Stomach (tissue), 9 donors: ENCODE measurements around the gene COG7. TPM values are rescaled to one million over a fixed set of nuclear protein-coding genes. Genes with fewer than 3 reads are reported as not detected.
"Not testable (repeated sequence)": the region's sequence is repeated elsewhere in the genome, so short reads cannot be mapped to it uniquely, and the experiment has no call there.

ENCODE experiments used
- DNase-seq, 2 donors: peaks; one replicate each; pipeline versions ENCODE4 v3.0.0 to v3.0.0-alpha.2; 2013 to 2019
- H3K27ac ChIP-seq, 5 donors: fragments of 200-600 bp in 4 of 5; sonication (generic) in 4 of 5; one replicate each; pipeline ENCODE4 v1.5.1; 2013 to 2019; ENCODE audit warnings: mild to moderate bottlenecking in 1 of 5, moderate library complexity in 1 of 5
- H3K27me3 ChIP-seq, 3 donors: fragments of 200-600 bp; sonication (generic); one replicate each; pipeline ENCODE4 v1.5.1; 2017 to 2019; ENCODE audit warnings: mixed run types in 1 of 3
- H3K36me3 ChIP-seq, 4 donors: fragments of 200-600 bp; sonication (generic); 1 replicate in 3 of 4; 2 replicates in 1 of 4; pipeline ENCODE4 v1.5.1; 2016 to 2019
- H3K4me1 ChIP-seq, 4 donors: fragments of 200-600 bp; sonication (generic); one replicate each; pipeline ENCODE4 v1.5.1; 2016 to 2019
- H3K4me3 ChIP-seq, 4 donors: fragments of 200-600 bp; sonication (generic) in 3 of 4; one replicate each; pipeline ENCODE4 v1.5.1; 2016 to 2019; ENCODE audit warnings: mild to moderate bottlenecking in 1 of 4
- H3K9me3 ChIP-seq, 4 donors: fragments of 200-600 bp; sonication (generic); one replicate each; pipeline ENCODE4 v1.5.1; 2016 to 2019
- CTCF ChIP-seq, 7 experiments: fragments of 450-650 bp in 4 of 7; fragments of 200-600 bp in 3 of 7; sonication (generic) in 3 of 7; IDR thresholded peaks; one replicate each; pipeline ENCODE4 v1.5.1; 2016 to 2019; ENCODE audit warnings: antibody characterized with exemption in 7 of 7, control low read depth in 2 of 7, mild to moderate bottlenecking in 1 of 7
- EP300 ChIP-seq: sonication (generic); formaldehyde crosslinking; IDR thresholded peaks from one replicate; pipeline ENCODE4 v1.6.1; 2017; ENCODE audit warnings: antibody characterized with exemption
- POLR2A ChIP-seq, 4 donors: fragments of 450-650 bp; IDR thresholded peaks; one replicate each; pipeline ENCODE4 v1.6.1; 2016; ENCODE audit warnings: antibody characterized with exemption in 4 of 4, control low read depth in 2 of 4, mild to moderate bottlenecking in 1 of 4, moderate library complexity in 1 of 4
- POLR2AphosphoS5 ChIP-seq, 3 donors: sonication (generic); formaldehyde crosslinking; IDR thresholded peaks; one replicate each; pipeline ENCODE4 v1.6.1; 2016; ENCODE audit warnings: antibody characterized with exemption in 3 of 3
- WGBS, 5 donors: extraction: QIAGEN DNeasy Blood & Tissue Kit in 3 of 5; methylation state at CpG; one replicate each; pipeline versions ENCODE4 v1.1.5 to v1.1.7; 2013 to 2018; 5-methylcytosine and 5-hydroxymethylcytosine counted together
- intact Hi-C: fragments of 100-400 bp; cut with DNase I; formaldehyde crosslinking; loops from one replicate; pipeline ENCODE4 v1.15.1; 2023; ENCODE audit warnings: low total_unique reads
- polyA plus RNA-seq, 3 donors: library from polyadenylated mRNA; stranded (reverse); fragments of 200-250 nt; gene quantifications; one replicate each; pipeline ENCODE4 v1.2.3, GENCODE V29; 2013
- total RNA-seq, 5 donors: library from RNA; depleted of rRNA; stranded (reverse); fragments of >200 nt; gene quantifications; one replicate each; pipeline versions ENCODE4 v1.1.0 to v1.2.3, GENCODE V29; 2014 to 2016
- donor health status: healthy with polysubstance abuse.
- donor health status: Bipolar disorder and iron deficiency.
- donor health status: healthy.

Gene COG7
- total and polyA plus RNA-seq, 8 donors: 11.0 to 80.5 (median 27.7) TPM

DNA sequence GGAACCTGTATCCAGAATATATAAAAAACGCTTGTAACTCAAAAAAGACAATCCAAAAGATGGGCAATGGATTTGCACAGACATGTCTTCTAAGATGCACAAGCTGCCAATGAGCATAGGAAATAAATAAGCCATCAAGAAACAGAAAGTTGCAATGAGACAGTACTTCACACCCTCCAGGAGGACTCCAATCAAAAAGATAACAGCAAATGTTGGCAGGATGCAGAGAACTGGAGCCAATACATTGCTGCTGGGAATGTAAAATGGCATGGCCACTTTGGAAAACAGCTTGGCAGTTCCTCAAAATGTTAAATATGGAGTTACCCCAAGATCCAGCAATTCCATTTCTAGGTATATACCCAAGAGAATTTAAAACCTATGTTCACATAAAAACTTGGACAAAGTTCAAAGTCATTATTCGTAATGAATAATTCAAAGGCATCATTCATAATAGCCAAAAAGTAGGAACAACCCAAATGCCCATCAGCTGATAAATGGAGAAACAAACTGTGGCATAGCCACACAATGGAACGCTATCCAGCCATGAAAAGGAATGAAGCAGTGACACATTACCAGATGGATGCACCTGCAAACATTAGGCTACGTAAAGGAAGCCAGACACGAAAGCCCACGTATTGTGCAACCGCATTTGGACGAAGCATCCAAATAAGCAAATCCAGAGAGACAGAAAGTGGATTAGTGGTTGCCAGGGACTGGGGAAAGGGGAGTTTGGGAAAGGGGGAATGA lies 31.7 kb upstream of the COG7 start:
- Histone ChIP-seq H3K27me3 (no peaks in the 10 kb centered on the region), H3K9me3 (no peaks in the 10 kb centered on the region), H3K4me1 (no peaks in the 10 kb centered on the region), H3K4me3 (no peak overlapping the region), H3K36me3 (peaks cover 84 to 100% (median 100%) of the 10 kb centered on the region in 4 donors), H3K27ac (no peak overlapping the region)
- 80 to 90% (median 89%) methylated on average over 8 of the region's 8 CpGs for WGBS, 5 donors
- intact Hi-C loops: no loop called here
- no peak for TF ChIP-seq POLR2A (IDR thresholded peaks at IDR 0.05)
- TF ChIP-seq CTCF (IDR thresholded peaks at IDR 0.05): no peak
- no peak for TF ChIP-seq EP300
- DNase-seq: no peak

DNA sequence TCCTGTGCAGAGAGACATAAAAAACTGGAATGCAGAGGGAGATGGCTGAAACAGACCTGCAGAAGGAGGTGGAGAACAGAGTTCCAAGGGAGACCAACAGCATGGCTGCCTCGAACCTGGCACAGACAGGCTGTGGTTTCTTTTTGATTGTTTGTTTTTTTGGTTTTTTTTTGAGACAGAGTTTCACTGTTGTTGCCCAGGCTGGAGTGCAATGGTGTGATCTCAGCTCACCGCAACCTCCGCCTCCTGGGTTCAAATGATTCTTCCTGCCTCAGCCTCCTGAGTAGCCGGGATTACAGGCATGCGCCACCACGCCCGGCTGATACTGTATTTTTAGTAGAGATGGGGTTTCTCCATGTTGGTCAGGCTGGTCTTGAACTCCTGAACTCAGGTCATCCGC lies 30.5 kb upstream of the COG7 start:
- H3K27ac ChIP-seq, H3K27me3 ChIP-seq, H3K4me3 ChIP-seq, intact Hi-C loops, H3K4me1 ChIP-seq, H3K9me3 ChIP-seq, DNase-seq: not testable (repeated sequence)
- peaks cover 86 to 100% (median 100%) of the 10 kb centered on the region in 4 donors for H3K36me3 ChIP-seq
- WGBS, 5 donors: 88 to 96% (median 92%) methylated on average over 7 to 8 of the region's 8 CpGs

GRCh38 chr16:23482778-23483177 lies 29.8 kb upstream of the COG7 start:
- H3K4me1 ChIP-seq: no peaks in the 10 kb centered on the region
- intact Hi-C loops: no loop called here
- peaks cover 83 to 100% (median 100%) of the 10 kb centered on the region in 4 donors for H3K36me3 ChIP-seq
- TF ChIP-seq POLR2AphosphoS5 (IDR thresholded peaks at IDR 0.05) (no peak), POLR2A (IDR thresholded peaks at IDR 0.05) (no peak), EP300 (no peak), CTCF (IDR thresholded peaks at IDR 0.05) (no peak)
- no peak for DNase-seq
- H3K9me3 ChIP-seq: no peaks in the 10 kb centered on the region
- H3K4me3 ChIP-seq: no peak overlapping the region
- WGBS, 5 donors: 87 to 92% (median 89%) methylated on average over 13 to 14 of the region's 14 CpGs
- no peak overlapping the region for H3K27ac ChIP-seq
- no peaks in the 10 kb centered on the region for H3K27me3 ChIP-seq

- Histone ChIP-seq H3K4me3 (no peak overlapping the region), H3K36me3 (peaks cover 83 to 100% (median 100%) of the 10 kb centered on the region in 4 donors), H3K9me3 (no peaks in the 10 kb centered on the region), H3K27me3 (no peaks in the 10 kb centered on the region), H3K27ac (no peak overlapping the region), H3K4me1 (no peaks in the 10 kb centered on the region)
- DNase-seq: no peak
- WGBS, 5 donors: 74 to 93% (median 86%) methylated on average over 4 of the region's 4 CpGs
- TF ChIP-seq EP300 (no peak), CTCF (IDR thresholded peaks at IDR 0.05) (no peak), POLR2AphosphoS5 (IDR thresholded peaks at IDR 0.05) (no peak), POLR2A (IDR thresholded peaks at IDR 0.05) (no peak)
- intact Hi-C loops: no loop called here
These were observed 27.3 kb upstream of the COG7 start for GRCh38 chr16:23480257-23480656.

DNA sequence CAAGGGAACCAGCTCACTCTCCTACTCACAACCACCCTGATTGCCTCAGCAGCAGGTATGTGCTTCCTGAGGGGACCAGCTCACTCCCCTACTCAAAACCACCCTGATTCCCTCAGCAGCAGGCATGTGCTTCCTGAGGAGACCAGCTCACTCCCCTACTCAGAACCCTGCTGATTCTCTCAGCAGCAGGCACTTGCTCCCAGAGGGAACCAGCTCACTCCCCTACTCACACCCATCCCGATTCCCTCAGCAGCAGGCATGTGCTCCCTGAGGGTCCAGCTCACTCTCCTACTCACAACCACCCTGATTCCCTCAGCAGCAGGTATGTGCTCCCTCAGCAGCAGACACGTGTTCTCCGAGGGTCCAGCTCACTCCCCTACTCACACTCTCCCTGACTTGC lies 26.1 kb upstream of the COG7 start:
- no peaks in the 10 kb centered on the region for H3K9me3 ChIP-seq
- no peak overlapping the region for H3K27ac ChIP-seq
- peaks cover 88 to 100% (median 100%) of the 10 kb centered on the region in 4 donors for H3K36me3 ChIP-seq
- intact Hi-C loops: no loop called here
- H3K4me3 ChIP-seq: no peak overlapping the region
- H3K27me3 ChIP-seq: no peaks in the 10 kb centered on the region
- TF ChIP-seq EP300 (no peak), CTCF (IDR thresholded peaks at IDR 0.05) (no peak), POLR2AphosphoS5 (IDR thresholded peaks at IDR 0.05) (no peak), POLR2A (IDR thresholded peaks at IDR 0.05) (no peak)
- no peak for DNase-seq
- 92 to 97% (median 94%) methylated on average over 2 to 3 of the region's 3 CpGs for WGBS, 5 donors
- H3K4me1 ChIP-seq: no peaks in the 10 kb centered on the region
